Sigmoid colon (tissue), 7 donors: ENCODE data around the gene SDK1. TPM values are rescaled to one million over a fixed set of nuclear protein-coding genes. Genes with fewer than 3 reads are reported as not detected.
"Not testable (repeated sequence)": the region's sequence is repeated elsewhere in the genome, so short reads cannot be mapped to it uniquely, and the experiment has no call there.

Experiments
- DNase-seq: peaks from one replicate; pipeline ENCODE4 v3.0.0-alpha.2; 2019
- H3K27ac ChIP-seq, 4 donors: fragments of 200-600 bp; sonication (generic); one replicate each; pipeline ENCODE4 v1.5.1; 2016 to 2019; ENCODE audit warnings: mild to moderate bottlenecking in 1 of 4
- H3K27me3 ChIP-seq, 3 donors: fragments of 200-600 bp; sonication (generic); one replicate each; pipeline ENCODE4 v1.5.1; 2019; ENCODE audit warnings: mild to moderate bottlenecking in 1 of 3
- H3K36me3 ChIP-seq, 4 donors: fragments of 200-600 bp; sonication (generic); one replicate each; pipeline ENCODE4 v1.5.1; 2016 to 2019
- H3K4me1 ChIP-seq, 4 donors: fragments of 200-600 bp; sonication (generic); one replicate each; pipeline ENCODE4 v1.5.1; 2017 to 2019
- H3K4me3 ChIP-seq, 4 donors: fragments of 200-600 bp; sonication (generic); one replicate each; pipeline ENCODE4 v1.5.1; 2017 to 2019; ENCODE audit warnings: mild to moderate bottlenecking in 2 of 4, moderate library complexity in 1 of 4
- H3K9me3 ChIP-seq, 4 donors: fragments of 200-600 bp in 3 of 4; sonication (generic) in 3 of 4; one replicate each; pipeline versions ENCODE4 v1.5.1 to v1.6.1; 2013 to 2019
- EP300 ChIP-seq, 4 donors: sonication (generic); formaldehyde crosslinking; IDR thresholded peaks; one replicate each; pipeline ENCODE4 v1.6.1; 2017; ENCODE audit warnings: antibody characterized with exemption in 4 of 4
- POLR2A ChIP-seq, 2 donors: fragments of 450-650 bp; IDR thresholded peaks; one replicate each; pipeline ENCODE4 v1.6.1; 2016; ENCODE audit warnings: antibody characterized with exemption in 2 of 2, mild to moderate bottlenecking in 2 of 2, moderate library complexity in 2 of 2
- POLR2AphosphoS5 ChIP-seq, 4 donors: sonication (generic); formaldehyde crosslinking; IDR thresholded peaks; one replicate each; pipeline ENCODE4 v1.6.1; 2017; ENCODE audit warnings: antibody characterized with exemption in 4 of 4
- WGBS, 2 donors: extraction: QIAGEN DNeasy Blood & Tissue Kit; methylation state at CpG; one replicate each; pipeline ENCODE4 v1.1.7; 2013; 5-methylcytosine and 5-hydroxymethylcytosine counted together
- intact Hi-C: fragments of 100-400 bp; cut with DNase I; formaldehyde crosslinking; loops from one replicate; pipeline ENCODE4 v1.15.1; 2023
- polyA plus RNA-seq, 3 donors: library from polyadenylated mRNA; stranded (reverse); fragments of 200-250 nt; gene quantifications; one replicate each; pipeline ENCODE4 v1.2.3, GENCODE V29; 2013
- total RNA-seq, 4 donors: library from RNA; depleted of rRNA; stranded (reverse); fragments of >200 nt; gene quantifications; one replicate each; pipeline ENCODE4 v1.1.0, GENCODE V29; 2016
- TF ChIP-seq, protein P1 (sequence below), 4 experiments: fragments of 450-650 bp in 3 of 4; fragments of 200-600 bp in 1 of 4; IDR thresholded peaks; one replicate each; pipeline ENCODE4 v1.5.1; 2016 to 2019; ENCODE audit warnings: antibody characterized with exemption in 4 of 4, mild to moderate bottlenecking in 3 of 4, moderate library complexity in 2 of 4
- donor health status: healthy with polysubstance abuse.
- donor health status: Bipolar disorder and iron deficiency.
- donor health status: healthy.

SDK1 gene
- total and polyA plus RNA-seq, 7 donors: under 0.01 to 23.0 (median 10.0) TPM; not detected in 1

GRCh38 chr7:3697472-3697871 is 396.4 kb downstream of the SDK1 start:
- Histone ChIP-seq H3K4me1 (no peaks in the 10 kb centered on the region), H3K9me3 (no peaks in the 10 kb centered on the region), H3K4me3 (no peak overlapping the region), H3K36me3 (no peaks in the 10 kb centered on the region), H3K27ac (no peak overlapping the region), H3K27me3 (no peaks in the 10 kb centered on the region)
- intact Hi-C loops: no loop called here
- TF ChIP-seq POLR2AphosphoS5 (IDR thresholded peaks at IDR 0.05) (no peak), POLR2A (IDR thresholded peaks at IDR 0.05) (no peak), EP300 (IDR thresholded peaks at IDR 0.05) (no peak)
- TF ChIP-seq, protein P1, sequence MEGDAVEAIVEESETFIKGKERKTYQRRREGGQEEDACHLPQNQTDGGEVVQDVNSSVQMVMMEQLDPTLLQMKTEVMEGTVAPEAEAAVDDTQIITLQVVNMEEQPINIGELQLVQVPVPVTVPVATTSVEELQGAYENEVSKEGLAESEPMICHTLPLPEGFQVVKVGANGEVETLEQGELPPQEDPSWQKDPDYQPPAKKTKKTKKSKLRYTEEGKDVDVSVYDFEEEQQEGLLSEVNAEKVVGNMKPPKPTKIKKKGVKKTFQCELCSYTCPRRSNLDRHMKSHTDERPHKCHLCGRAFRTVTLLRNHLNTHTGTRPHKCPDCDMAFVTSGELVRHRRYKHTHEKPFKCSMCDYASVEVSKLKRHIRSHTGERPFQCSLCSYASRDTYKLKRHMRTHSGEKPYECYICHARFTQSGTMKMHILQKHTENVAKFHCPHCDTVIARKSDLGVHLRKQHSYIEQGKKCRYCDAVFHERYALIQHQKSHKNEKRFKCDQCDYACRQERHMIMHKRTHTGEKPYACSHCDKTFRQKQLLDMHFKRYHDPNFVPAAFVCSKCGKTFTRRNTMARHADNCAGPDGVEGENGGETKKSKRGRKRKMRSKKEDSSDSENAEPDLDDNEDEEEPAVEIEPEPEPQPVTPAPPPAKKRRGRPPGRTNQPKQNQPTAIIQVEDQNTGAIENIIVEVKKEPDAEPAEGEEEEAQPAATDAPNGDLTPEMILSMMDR (IDR thresholded peaks at IDR 0.05): no peak
- 82 to 93% methylated on average over 2 of the region's 2 CpGs for WGBS, 2 donors
- no peak for DNase-seq

- intact Hi-C loops: no loop called here
- H3K9me3 ChIP-seq: no peaks in the 10 kb centered on the region
- DNase-seq: no peak
- no peaks in the 10 kb centered on the region for H3K4me1 ChIP-seq
- no peaks in the 10 kb centered on the region for H3K36me3 ChIP-seq
- no peak overlapping the region for H3K4me3 ChIP-seq
- TF ChIP-seq EP300 (IDR thresholded peaks at IDR 0.05) (no peak), POLR2AphosphoS5 (IDR thresholded peaks at IDR 0.05) (no peak), POLR2A (IDR thresholded peaks at IDR 0.05) (no peak)
- TF ChIP-seq, protein P1 (IDR thresholded peaks at IDR 0.05): no peak
- H3K27ac ChIP-seq: no peak overlapping the region
- WGBS, 2 donors: 96 to 100% methylated on average over 1 of the region's 1 CpG
- H3K27me3 ChIP-seq: no peaks in the 10 kb centered on the region
These were observed 404.2 kb downstream of the SDK1 start for GRCh38 chr7:3705258-3705657.

DNA sequence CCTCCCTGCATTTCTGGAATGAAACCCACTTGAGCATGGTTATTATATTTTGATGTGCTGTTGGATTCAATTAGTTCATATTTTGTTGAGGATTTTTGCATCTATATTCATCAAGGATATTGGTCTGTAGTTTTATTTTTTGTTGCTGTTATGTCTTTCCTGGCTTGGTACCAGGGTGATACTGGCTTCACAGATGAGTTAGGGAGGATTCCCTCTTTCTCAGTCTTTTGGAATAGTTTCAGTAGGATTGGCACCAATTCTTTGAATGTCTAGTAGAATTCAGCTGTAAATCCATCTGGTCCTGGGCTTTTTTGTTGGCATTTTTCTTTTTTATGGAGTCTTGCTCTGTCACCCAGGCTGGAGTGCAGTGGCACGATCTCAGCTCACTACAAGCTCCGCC is 405.0 kb downstream of the SDK1 start:
- H3K4me3 ChIP-seq, H3K9me3 ChIP-seq, intact Hi-C loops, H3K4me1 ChIP-seq, H3K27ac ChIP-seq, H3K27me3 ChIP-seq, H3K36me3 ChIP-seq, DNase-seq: not testable (repeated sequence)
- WGBS, 2 donors: 86 to 90% methylated on average over 2 of the region's 2 CpGs

DNA sequence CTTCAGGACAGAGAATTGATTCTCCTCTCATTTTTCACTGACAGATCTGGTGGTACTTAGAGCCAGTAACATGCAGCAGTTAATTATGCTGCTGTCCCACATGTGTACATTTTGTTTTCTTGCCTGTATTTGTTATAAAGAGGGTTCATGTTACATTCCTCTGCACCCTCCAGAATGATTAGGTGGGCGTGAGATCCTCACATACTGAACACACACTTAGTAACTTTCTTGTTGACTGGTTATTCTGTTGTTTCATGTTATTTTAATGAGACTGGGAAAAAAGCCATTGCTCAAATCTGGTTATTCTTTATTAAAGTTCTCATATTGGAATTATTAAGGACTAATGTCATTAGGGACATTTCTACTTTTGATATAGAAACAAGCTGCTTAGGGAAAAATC is 409.1 kb downstream of the SDK1 start:
- WGBS, 2 donors: 38 to 73% methylated on average over 1 of the region's 1 CpG
- Histone ChIP-seq H3K4me3 (no peak overlapping the region), H3K36me3 (no peaks in the 10 kb centered on the region), H3K4me1 (no peaks in the 10 kb centered on the region), H3K27ac (no peak overlapping the region), H3K9me3 (no peaks in the 10 kb centered on the region), H3K27me3 (no peaks in the 10 kb centered on the region)
- intact Hi-C loops: no loop called here
- DNase-seq: no peak
- no peak for TF ChIP-seq EP300 (IDR thresholded peaks at IDR 0.05)

DNA sequence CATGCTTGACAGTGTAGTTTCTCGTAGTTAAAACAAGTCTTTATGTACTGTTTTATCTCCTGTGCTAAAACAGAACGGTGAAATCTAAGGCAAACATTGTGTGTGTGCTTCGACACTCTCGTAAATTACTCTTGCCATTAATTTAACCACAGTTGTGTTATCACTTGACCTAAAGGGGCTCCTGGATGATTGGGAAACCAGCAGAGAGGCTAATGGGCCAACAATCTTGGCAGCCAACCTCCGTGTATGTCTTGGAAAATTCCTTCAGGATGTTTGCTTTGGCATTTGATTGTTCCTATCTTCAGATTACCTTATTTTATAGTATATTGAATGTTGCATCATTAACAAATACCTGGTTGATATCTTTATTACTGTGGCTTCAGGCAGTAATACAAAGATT is 409.5 kb downstream of the SDK1 start:
- H3K4me1 ChIP-seq: no peaks in the 10 kb centered on the region

GRCh38 chr7:3712841-3713240 is 411.8 kb downstream of the SDK1 start:
- Histone ChIP-seq H3K36me3 (no peaks in the 10 kb centered on the region), H3K27me3 (no peaks in the 10 kb centered on the region), H3K9me3 (no peaks in the 10 kb centered on the region), H3K4me1 (no peaks in the 10 kb centered on the region), H3K4me3 (no peak overlapping the region), H3K27ac (no peak overlapping the region)
- WGBS, 2 donors: 18 to 61% methylated on average over 6 of the region's 6 CpGs
- DNase-seq: no peak
- no peak for TF ChIP-seq POLR2AphosphoS5 (IDR thresholded peaks at IDR 0.05)
- TF ChIP-seq, protein P1 (IDR thresholded peaks at IDR 0.05): no peak
- intact Hi-C loops: no loop called here

More for the DNA sequence above, 409.5 kb downstream of the SDK1 start:
- H3K4me3 ChIP-seq: no peak overlapping the region
- no peak for TF ChIP-seq POLR2A (IDR thresholded peaks at IDR 0.05)
- TF ChIP-seq EP300 (IDR thresholded peaks at IDR 0.05): no peak
- TF ChIP-seq POLR2AphosphoS5 (IDR thresholded peaks at IDR 0.05): no peak
- TF ChIP-seq, protein P1 (IDR thresholded peaks at IDR 0.05): no peak
- H3K27ac ChIP-seq: no peak overlapping the region
- WGBS, 2 donors: 10 to 53% methylated on average over 5 of the region's 5 CpGs
- H3K9me3 ChIP-seq: no peaks in the 10 kb centered on the region
- no peak for DNase-seq
- no peaks in the 10 kb centered on the region for H3K36me3 ChIP-seq
- no peaks in the 10 kb centered on the region for H3K27me3 ChIP-seq
- intact Hi-C loops: no loop called here
